ENCODE data around the gene TEPSIN. TPM values are rescaled to one million over a fixed set of nuclear protein-coding genes. Genes with fewer than 3 reads are reported as not detected.

The TEPSIN gene
- total and polyA plus RNA-seq, 2 of the 13 experiments (the other 11 are each of a cell fraction or from before 2014, with no cell fraction given): 16.1 to 18.8 TPM

DNA sequence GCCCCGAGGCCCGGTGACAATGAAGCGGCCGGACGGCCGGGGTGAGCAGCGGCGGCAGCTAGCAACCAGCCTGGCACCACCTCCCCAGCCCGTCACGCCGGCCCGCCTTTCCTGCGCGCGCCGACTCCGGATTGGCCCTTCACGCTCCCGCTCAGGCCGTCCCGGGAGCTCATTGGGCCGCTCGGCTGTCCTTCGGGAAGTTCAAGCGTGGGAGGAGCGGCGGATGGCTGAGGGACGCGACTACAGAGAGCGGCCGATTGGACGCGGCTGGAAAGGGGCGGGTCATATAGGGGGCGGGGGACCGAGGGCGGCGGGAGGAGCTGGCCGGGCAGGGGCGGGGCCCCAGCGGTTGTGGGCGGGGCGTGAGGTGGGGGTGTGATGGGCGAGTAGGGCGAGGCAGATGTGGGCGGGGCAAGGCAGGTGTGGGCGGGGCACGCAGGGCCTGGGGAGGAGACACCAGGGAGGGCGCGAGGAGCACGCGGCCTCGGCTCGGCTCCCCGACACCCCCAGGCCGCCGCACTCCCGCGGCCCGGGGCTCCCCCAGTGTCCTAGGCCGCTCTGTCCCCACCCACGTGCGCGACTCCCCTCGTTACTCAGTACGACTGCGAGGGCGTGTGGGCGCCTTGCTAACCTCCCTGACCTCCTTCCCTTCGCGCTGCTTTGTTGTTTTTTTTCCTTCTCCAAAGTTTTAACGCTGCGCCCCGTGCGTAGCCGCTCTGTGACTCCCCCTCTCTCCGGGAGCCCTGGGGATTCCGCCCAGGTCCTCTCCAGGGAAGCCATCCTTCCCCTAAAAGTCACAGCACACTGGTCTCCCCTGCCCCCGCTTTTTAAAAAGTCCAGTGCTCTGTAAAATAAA is 15.7 kb downstream of the TEPSIN start, which contains the start of gene CEP131 (continued):
- TF ChIP-seq ZSCAN21 (CRISPR knock-in tag; IDR thresholded peaks at IDR 0.05; ENCODE audit: borderline replicate concordance) (peak; percentile 59; the same call in 1 of the 2 replicates), XRCC5 (optimal IDR thresholded peaks at IDR 0.05; ENCODE audit: low read length) (no peak), MLLT10 (CRISPR knock-in tag; IDR thresholded peaks at IDR 0.05) (no peak), ZNF605 (CRISPR knock-in tag; IDR thresholded peaks at IDR 0.05) (peak; percentile 95), KDM6A (CRISPR knock-in tag; IDR thresholded peaks at IDR 0.05; ENCODE audit: low read depth) (no peak), ZNF562 (CRISPR knock-in tag; IDR thresholded peaks at IDR 0.05; ENCODE audit: borderline replicate concordance) (no peak), KDM5B (CRISPR knock-in tag; IDR thresholded peaks at IDR 0.05; ENCODE audit: borderline replicate concordance) (peak; percentile 97), ZNF678 (CRISPR knock-in tag; IDR thresholded peaks at IDR 0.05) (peak; percentile 71; the same call in 1 of the 2 replicates), ZNF570 (CRISPR knock-in tag; IDR thresholded peaks at IDR 0.05; ENCODE audit: borderline replicate concordance) (no peak), FOXM1 (CRISPR knock-in tag; IDR thresholded peaks at IDR 0.05) (no peak), BCL6 (CRISPR knock-in tag; IDR thresholded peaks at IDR 0.05) (0 out of 2 replicates have a peak, but pooled peaks have one; percentile 15), ZMAT3 (CRISPR knock-in tag; conservative IDR thresholded peaks at IDR 0.05) (peak; percentile 96)
- TF ChIP-seq, protein P1, sequence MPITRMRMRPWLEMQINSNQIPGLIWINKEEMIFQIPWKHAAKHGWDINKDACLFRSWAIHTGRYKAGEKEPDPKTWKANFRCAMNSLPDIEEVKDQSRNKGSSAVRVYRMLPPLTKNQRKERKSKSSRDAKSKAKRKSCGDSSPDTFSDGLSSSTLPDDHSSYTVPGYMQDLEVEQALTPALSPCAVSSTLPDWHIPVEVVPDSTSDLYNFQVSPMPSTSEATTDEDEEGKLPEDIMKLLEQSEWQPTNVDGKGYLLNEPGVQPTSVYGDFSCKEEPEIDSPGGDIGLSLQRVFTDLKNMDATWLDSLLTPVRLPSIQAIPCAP (CRISPR knock-in tag; IDR thresholded peaks at IDR 0.05; ENCODE audit: low read depth): no peak
- TF ChIP-seq, protein P2, sequence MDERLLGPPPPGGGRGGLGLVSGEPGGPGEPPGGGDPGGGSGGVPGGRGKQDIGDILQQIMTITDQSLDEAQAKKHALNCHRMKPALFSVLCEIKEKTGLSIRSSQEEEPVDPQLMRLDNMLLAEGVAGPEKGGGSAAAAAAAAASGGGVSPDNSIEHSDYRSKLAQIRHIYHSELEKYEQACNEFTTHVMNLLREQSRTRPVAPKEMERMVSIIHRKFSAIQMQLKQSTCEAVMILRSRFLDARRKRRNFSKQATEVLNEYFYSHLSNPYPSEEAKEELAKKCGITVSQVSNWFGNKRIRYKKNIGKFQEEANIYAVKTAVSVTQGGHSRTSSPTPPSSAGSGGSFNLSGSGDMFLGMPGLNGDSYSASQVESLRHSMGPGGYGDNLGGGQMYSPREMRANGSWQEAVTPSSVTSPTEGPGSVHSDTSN (CRISPR knock-in tag; IDR thresholded peaks at IDR 0.05): peak; percentile 98
- TF ChIP-seq, protein P3, sequence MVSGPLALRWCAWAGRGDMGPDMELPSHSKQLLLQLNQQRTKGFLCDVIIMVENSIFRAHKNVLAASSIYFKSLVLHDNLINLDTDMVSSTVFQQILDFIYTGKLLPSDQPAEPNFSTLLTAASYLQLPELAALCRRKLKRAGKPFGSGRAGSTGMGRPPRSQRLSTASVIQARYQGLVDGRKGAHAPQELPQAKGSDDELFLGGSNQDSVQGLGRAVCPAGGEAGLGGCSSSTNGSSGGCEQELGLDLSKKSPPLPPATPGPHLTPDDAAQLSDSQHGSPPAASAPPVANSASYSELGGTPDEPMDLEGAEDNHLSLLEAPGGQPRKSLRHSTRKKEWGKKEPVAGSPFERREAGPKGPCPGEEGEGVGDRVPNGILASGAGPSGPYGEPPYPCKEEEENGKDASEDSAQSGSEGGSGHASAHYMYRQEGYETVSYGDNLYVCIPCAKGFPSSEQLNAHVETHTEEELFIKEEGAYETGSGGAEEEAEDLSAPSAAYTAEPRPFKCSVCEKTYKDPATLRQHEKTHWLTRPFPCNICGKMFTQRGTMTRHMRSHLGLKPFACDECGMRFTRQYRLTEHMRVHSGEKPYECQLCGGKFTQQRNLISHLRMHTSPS (CRISPR knock-in tag; IDR thresholded peaks at IDR 0.05; ENCODE audit: low read depth): no peak; the same call in 1 of the 2 replicates
- TF ChIP-seq, protein P4, sequence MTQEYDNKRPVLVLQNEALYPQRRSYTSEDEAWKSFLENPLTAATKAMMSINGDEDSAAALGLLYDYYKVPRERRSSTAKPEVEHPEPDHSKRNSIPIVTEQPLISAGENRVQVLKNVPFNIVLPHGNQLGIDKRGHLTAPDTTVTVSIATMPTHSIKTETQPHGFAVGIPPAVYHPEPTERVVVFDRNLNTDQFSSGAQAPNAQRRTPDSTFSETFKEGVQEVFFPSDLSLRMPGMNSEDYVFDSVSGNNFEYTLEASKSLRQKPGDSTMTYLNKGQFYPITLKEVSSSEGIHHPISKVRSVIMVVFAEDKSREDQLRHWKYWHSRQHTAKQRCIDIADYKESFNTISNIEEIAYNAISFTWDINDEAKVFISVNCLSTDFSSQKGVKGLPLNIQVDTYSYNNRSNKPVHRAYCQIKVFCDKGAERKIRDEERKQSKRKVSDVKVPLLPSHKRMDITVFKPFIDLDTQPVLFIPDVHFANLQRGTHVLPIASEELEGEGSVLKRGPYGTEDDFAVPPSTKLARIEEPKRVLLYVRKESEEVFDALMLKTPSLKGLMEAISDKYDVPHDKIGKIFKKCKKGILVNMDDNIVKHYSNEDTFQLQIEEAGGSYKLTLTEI (CRISPR knock-in tag; conservative IDR thresholded peaks at IDR 0.05): no peak
- TF ChIP-seq, protein P5, sequence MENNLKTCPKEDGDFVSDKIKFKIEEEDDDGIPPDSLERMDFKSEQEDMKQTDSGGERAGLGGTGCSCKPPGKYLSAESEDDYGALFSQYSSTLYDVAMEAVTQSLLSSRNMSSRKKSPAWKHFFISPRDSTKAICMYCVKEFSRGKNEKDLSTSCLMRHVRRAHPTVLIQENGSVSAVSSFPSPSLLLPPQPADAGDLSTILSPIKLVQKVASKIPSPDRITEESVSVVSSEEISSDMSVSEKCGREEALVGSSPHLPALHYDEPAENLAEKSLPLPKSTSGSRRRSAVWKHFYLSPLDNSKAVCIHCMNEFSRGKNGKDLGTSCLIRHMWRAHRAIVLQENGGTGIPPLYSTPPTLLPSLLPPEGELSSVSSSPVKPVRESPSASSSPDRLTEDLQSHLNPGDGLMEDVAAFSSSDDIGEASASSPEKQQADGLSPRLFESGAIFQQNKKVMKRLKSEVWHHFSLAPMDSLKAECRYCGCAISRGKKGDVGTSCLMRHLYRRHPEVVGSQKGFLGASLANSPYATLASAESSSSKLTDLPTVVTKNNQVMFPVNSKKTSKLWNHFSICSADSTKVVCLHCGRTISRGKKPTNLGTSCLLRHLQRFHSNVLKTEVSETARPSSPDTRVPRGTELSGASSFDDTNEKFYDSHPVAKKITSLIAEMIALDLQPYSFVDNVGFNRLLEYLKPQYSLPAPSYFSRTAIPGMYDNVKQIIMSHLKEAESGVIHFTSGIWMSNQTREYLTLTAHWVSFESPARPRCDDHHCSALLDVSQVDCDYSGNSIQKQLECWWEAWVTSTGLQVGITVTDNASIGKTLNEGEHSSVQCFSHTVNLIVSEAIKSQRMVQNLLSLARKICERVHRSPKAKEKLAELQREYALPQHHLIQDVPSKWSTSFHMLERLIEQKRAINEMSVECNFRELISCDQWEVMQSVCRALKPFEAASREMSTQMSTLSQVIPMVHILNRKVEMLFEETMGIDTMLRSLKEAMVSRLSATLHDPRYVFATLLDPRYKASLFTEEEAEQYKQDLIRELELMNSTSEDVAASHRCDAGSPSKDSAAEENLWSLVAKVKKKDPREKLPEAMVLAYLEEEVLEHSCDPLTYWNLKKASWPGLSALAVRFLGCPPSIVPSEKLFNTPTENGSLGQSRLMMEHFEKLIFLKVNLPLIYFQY (CRISPR knock-in tag; IDR thresholded peaks at IDR 0.05; ENCODE audit: borderline replicate concordance): no peak
